Neuronal stem cell (in vitro differentiated cells): ENCODE measurements around the gene FAHD1.

Experiments
- DNase-seq: peaks from one replicate; pipeline ENCODE4 v3.0.0-alpha.2; 2013; ENCODE audit warnings: low spot score
- H2AFZ ChIP-seq: one replicate; pipeline ENCODE4 v1.6.1; 2013; ENCODE audit warnings: mild to moderate bottlenecking, low read length, inconsistent platforms
- H2AK5ac ChIP-seq: 2 replicates; pipeline ENCODE4 v1.6.1; 2013; ENCODE audit warnings: low read depth, mild to moderate bottlenecking, inconsistent platforms, low read length, moderate library complexity, mixed read lengths
- H2BK120ac ChIP-seq: 2 replicates; pipeline ENCODE4 v1.6.1; 2013; ENCODE audit warnings: low read depth, mild to moderate bottlenecking, inconsistent platforms, low read length, moderate library complexity, mixed read lengths
- H2BK12ac ChIP-seq: one replicate; pipeline ENCODE4 v1.6.1; 2013; ENCODE audit warnings: low read length, inconsistent platforms
- H2BK15ac ChIP-seq: 2 replicates; pipeline ENCODE4 v1.6.1; 2013; ENCODE audit warnings: mild to moderate bottlenecking, low read length, inconsistent platforms, mixed read lengths
- H2BK5ac ChIP-seq: one replicate; pipeline ENCODE4 v1.6.1; 2013; ENCODE audit warnings: inconsistent platforms, mild to moderate bottlenecking, low read length, moderate library complexity
- H3K14ac ChIP-seq: one replicate; pipeline ENCODE4 v1.6.1; 2013; ENCODE audit warnings: low read length, inconsistent platforms
- H3K18ac ChIP-seq: 2 replicates; pipeline ENCODE4 v1.6.1; 2013; ENCODE audit warnings: low read length, inconsistent platforms
- H3K23ac ChIP-seq: 2 replicates; pipeline ENCODE4 v1.6.1; 2013; ENCODE audit warnings: low read depth, mild to moderate bottlenecking, mixed read lengths, low read length, inconsistent platforms; ENCODE audit not compliant: poor library complexity
- H3K27ac ChIP-seq: replicated peaks from 3 replicates; pipeline ENCODE4 v1.5.1; 2013; ENCODE audit warnings: low read length, inconsistent platforms
- H3K27me3 ChIP-seq, 3 experiments: 2 replicates each; pipeline ENCODE4 v1.6.1; 2013; ENCODE audit warnings: low read length in 3 of 3, mild to moderate bottlenecking in 2 of 3, inconsistent platforms in 1 of 3, low read depth in 1 of 3, mixed read lengths in 1 of 3, moderate library complexity in 1 of 3; ENCODE audit not compliant: control insufficient read depth in 3 of 3, insufficient read depth in 3 of 3
- H3K36me3 ChIP-seq, 2 donors: replicated peaks in 1 of 2; 2 replicates each; pipeline ENCODE4 v1.6.1; 2013; ENCODE audit warnings: low read length in 2 of 2; ENCODE audit not compliant: control insufficient read depth in 2 of 2, insufficient read depth in 2 of 2
- H3K4ac ChIP-seq: 2 replicates; pipeline ENCODE4 v1.6.1; 2013; ENCODE audit warnings: inconsistent platforms, mild to moderate bottlenecking, low read length, moderate library complexity
- H3K4me1 ChIP-seq, 2 donors: 1 replicate in 1 of 2; 2 replicates in 1 of 2; pipeline ENCODE4 v1.6.1; 2013; ENCODE audit warnings: low read length in 2 of 2, low read depth in 1 of 2; ENCODE audit not compliant: control insufficient read depth in 2 of 2, insufficient read depth in 1 of 2
- H3K4me2 ChIP-seq: one replicate; pipeline ENCODE4 v1.6.1; 2013; ENCODE audit warnings: mild to moderate bottlenecking, low read length, inconsistent platforms; ENCODE audit not compliant: insufficient read depth, poor library complexity, severe bottlenecking
- H3K4me3 ChIP-seq, 2 donors: 2 replicates each; pipeline ENCODE4 v1.5.1; 2013; ENCODE audit warnings: low read length in 2 of 2, mild to moderate bottlenecking in 2 of 2, inconsistent platforms in 1 of 2, moderate library complexity in 1 of 2
- H3K79me1 ChIP-seq: one replicate; pipeline ENCODE4 v1.6.1; 2013; ENCODE audit warnings: low read depth, mild to moderate bottlenecking, inconsistent platforms, low read length, moderate library complexity
- H3K9ac ChIP-seq: one replicate; pipeline ENCODE4 v1.6.1; 2013; ENCODE audit warnings: mild to moderate bottlenecking, low read depth, low read length, inconsistent platforms; ENCODE audit not compliant: poor library complexity
- H3K9me3 ChIP-seq, 2 donors: replicated peaks in 1 of 2; 2 replicates each; pipeline versions ENCODE3 to v1.6.1; 2013; ENCODE audit warnings: low read length in 2 of 2, mild to moderate bottlenecking in 2 of 2, inconsistent platforms in 1 of 2, low read depth in 1 of 2, mixed read lengths in 1 of 2, moderate library complexity in 1 of 2; ENCODE audit not compliant: control insufficient read depth in 2 of 2, insufficient read depth in 1 of 2
- H4K8ac ChIP-seq: one replicate; pipeline ENCODE4 v1.6.1; 2013; ENCODE audit warnings: low read depth, mild to moderate bottlenecking, inconsistent platforms, low read length, moderate library complexity
- H4K91ac ChIP-seq: one replicate; pipeline ENCODE4 v1.6.1; 2013; ENCODE audit warnings: low read length, low read depth, mild to moderate bottlenecking, inconsistent platforms; ENCODE audit not compliant: poor library complexity
- WGBS, 2 donors: extraction: QIAGEN DNeasy Blood & Tissue Kit; methylation state at CpG; one replicate each; pipeline ENCODE4 v1.1.7; 2013; ENCODE audit warnings: missing lambda C conversion rate in 2 of 2, mixed read lengths in 1 of 2; ENCODE audit not compliant: insufficient read length in 2 of 2, insufficient replicate concordance in 1 of 2; ENCODE audit errors: extremely low coverage in 2 of 2; 5-methylcytosine and 5-hydroxymethylcytosine counted together

FAHD1 gene

GRCh38 chr16:1788095-1788707, 38.8 kb upstream of the FAHD1 start:
- Histone ChIP-seq H2BK120ac (no peak overlapping the region), H3K14ac (no peak overlapping the region), H3K9ac (no peak overlapping the region), H2AK5ac (no peak overlapping the region), H2BK12ac (no peak overlapping the region), H3K79me1 (peaks cover 37% of the 10 kb centered on the region), H3K4me1 (peaks cover 0 to 3% of the 10 kb centered on the region in 2 donors), H3K27ac (no peak overlapping the region), H3K23ac (peak overlapping the region; percentile 73), H2BK15ac (no peak overlapping the region), H2BK5ac (no peak overlapping the region), H3K9me3 (no peaks in the 10 kb centered on the region), H3K4ac (no peak overlapping the region), H3K27me3 (no peaks in the 10 kb centered on the region), H3K18ac (no peak overlapping the region), H3K4me2 (no peak overlapping the region), H2AFZ (no peak overlapping the region), H3K36me3 (peaks cover 31 to 69% of the 10 kb centered on the region in 2 donors), H4K91ac (no peak overlapping the region), H4K8ac (no peak overlapping the region), H3K4me3 (peak overlapping the region in 1 of 2 donors; percentile 11)
- no CpG with 5 or more reads among the region's 38 CpGs for WGBS, 2 donors
- DNase-seq: no peak

GRCh38 chr16:1788708-1789100, 38.3 kb upstream of the FAHD1 start:
- Histone ChIP-seq H3K9ac (no peak overlapping the region), H3K18ac (no peak overlapping the region), H3K9me3 (no peaks in the 10 kb centered on the region), H3K27ac (no peak overlapping the region), H2BK120ac (no peak overlapping the region), H3K27me3 (no peaks in the 10 kb centered on the region), H3K79me1 (peaks cover 36% of the 10 kb centered on the region), H3K4me2 (no peak overlapping the region), H4K8ac (no peak overlapping the region), H3K4me3 (no peak overlapping the region), H2BK15ac (no peak overlapping the region), H3K4ac (no peak overlapping the region), H3K36me3 (peaks cover 31 to 69% of the 10 kb centered on the region in 2 donors), H3K23ac (no peak overlapping the region), H2AK5ac (no peak overlapping the region), H2AFZ (no peak overlapping the region), H4K91ac (no peak overlapping the region), H2BK5ac (no peak overlapping the region), H3K14ac (no peak overlapping the region), H3K4me1 (peaks cover 0 to 3% of the 10 kb centered on the region in 2 donors), H2BK12ac (no peak overlapping the region)
- no CpG with 5 or more reads among the region's 19 CpGs for WGBS, 2 donors
- no peak for DNase-seq

GRCh38 chr16:1789643-1790045, 37.4 kb upstream of the FAHD1 start:
- no peaks in the 10 kb centered on the region for H3K27me3 ChIP-seq
- H3K23ac ChIP-seq: no peak overlapping the region
- no peak overlapping the region for H4K91ac ChIP-seq
- no peaks in the 10 kb centered on the region for H3K9me3 ChIP-seq
- peaks cover 31 to 64% of the 10 kb centered on the region in 2 donors for H3K36me3 ChIP-seq
- DNase-seq: no peak
- no peak overlapping the region for H3K9ac ChIP-seq
- H2AK5ac ChIP-seq: no peak overlapping the region
- no peak overlapping the region for H3K18ac ChIP-seq
- H2BK5ac ChIP-seq: no peak overlapping the region
- H3K79me1 ChIP-seq: peaks cover 33% of the 10 kb centered on the region
- H3K4me1 ChIP-seq: no peaks in the 10 kb centered on the region
- no CpG with 5 or more reads among the region's 25 CpGs for WGBS, 2 donors
- no peak overlapping the region for H3K14ac ChIP-seq
- H2BK12ac ChIP-seq: no peak overlapping the region
- H3K4me2 ChIP-seq: no peak overlapping the region
- no peak overlapping the region for H2AFZ ChIP-seq
- H3K27ac ChIP-seq: no peak overlapping the region
- no peak overlapping the region for H2BK15ac ChIP-seq
- no peak overlapping the region for H3K4me3 ChIP-seq
- H4K8ac ChIP-seq: no peak overlapping the region
- H3K4ac ChIP-seq: no peak overlapping the region
- H2BK120ac ChIP-seq: no peak overlapping the region

- Histone ChIP-seq H3K9ac (no peak overlapping the region), H3K79me1 (peaks cover 32% of the 10 kb centered on the region), H3K27me3 (no peaks in the 10 kb centered on the region), H3K18ac (no peak overlapping the region), H3K14ac (no peak overlapping the region), H3K4me2 (no peak overlapping the region), H2AK5ac (no peak overlapping the region), H3K4ac (no peak overlapping the region), H2BK12ac (no peak overlapping the region), H2BK120ac (no peak overlapping the region), H3K36me3 (peaks cover 28 to 59% of the 10 kb centered on the region in 2 donors), H4K8ac (no peak overlapping the region), H2BK15ac (no peak overlapping the region), H4K91ac (no peak overlapping the region), H3K9me3 (no peaks in the 10 kb centered on the region), H2BK5ac (no peak overlapping the region), H3K23ac (peak overlapping the region; percentile 31), H2AFZ (no peak overlapping the region), H3K4me1 (no peaks in the 10 kb centered on the region), H3K4me3 (no peak overlapping the region), H3K27ac (no peak overlapping the region)
- WGBS, 2 donors: no CpG with 5 or more reads among the region's 15 CpGs
- no peak for DNase-seq
Measured at GRCh38 chr16:1790261-1790610, 36.8 kb upstream of the FAHD1 start.
